HCT116 (cell line): ENCODE results near the gene RGS19. TPM values are rescaled to one million over a fixed set of nuclear protein-coding genes. Genes with fewer than 3 reads are reported as not detected.

Experiments used
- ATAC-seq: fragments of 200-7000 bp; cut with Tn5 transposase; 2 replicates; pipeline ENCODE4 v1.9.1; 2020; ENCODE audit warnings: mild to moderate bottlenecking, moderate library complexity
- BruUV-seq: library from RNA; stranded (reverse); fragments of 400-500 nt; replicated peaks from 2 replicates; lab custom pipeline; 2021; lab: Mats Ljungman, UMichigan
- CTCF ChIA-PET: fragments of 300-600 bp; sonication (Branson Sonifier 250); formaldehyde crosslinking; loops from one replicate; lab custom pipeline; 2021; ENCODE audit warnings: antibody characterized with exemption; lab: Charles Lee
- POLR2A ChIA-PET: fragments of 300-600, 350-600 bp; sonication (Branson Sonifier 250); formaldehyde crosslinking; loops from one replicate; lab custom pipeline; 2021; ENCODE audit warnings: antibody characterized with exemption; lab: Charles Lee
- RAD21 ChIA-PET, 2 experiments: fragments of 300-600 bp; sonication (Branson Sonifier 250); formaldehyde crosslinking; loops; one replicate each; lab custom pipeline; 2023; ENCODE audit warnings: low total read pairs in 2 of 2; ENCODE audit not compliant: uncharacterized antibody in 2 of 2, unreplicated experiment in 2 of 2, low non-redundant PET in 1 of 2; lab: Charles Lee
- DNase-seq: peaks from one replicate; pipeline ENCODE4 v3.0.0-alpha.2; 2010; ENCODE audit warnings: low read depth, low spot score
- H2AFZ ChIP-seq: fragments of 200-600 bp; shearing (Covaris generic), sonication (generic); 2 replicates; pipeline ENCODE4 v1.6.1; 2017; ENCODE audit warnings: low read depth, mixed run types, mixed read lengths, antibody characterized with exemption, low read length; ENCODE audit not compliant: poor library complexity, severe bottlenecking
- H3K27ac ChIP-seq: 2 replicates; pipeline ENCODE4 v1.5.1; 2012; ENCODE audit warnings: low read depth, low read length
- H3K27me3 ChIP-seq: fragments of 200-600 bp; sonication (generic); 2 replicates; pipeline ENCODE4 v1.6.1; 2016; ENCODE audit warnings: mixed run types, low read length, mixed read lengths; ENCODE audit not compliant: insufficient read depth
- H3K36me3 ChIP-seq, 2 experiments: fragments of 200-500 bp in 1 of 2; fragments of 200-600 bp in 1 of 2; sonication (Bioruptor generic) in 1 of 2; sonication (generic) in 1 of 2; 2 replicates each; pipeline versions ENCODE4 v1.5.1 to v1.6.1; 2014 to 2016; ENCODE audit warnings: low read length in 2 of 2, inconsistent platforms in 1 of 2, mixed read lengths in 1 of 2, mixed run types in 1 of 2; ENCODE audit not compliant: insufficient read depth in 2 of 2, control insufficient read depth in 1 of 2
- H3K4me1 ChIP-seq, 2 experiments: fragments of 200-600 bp in 1 of 2; sonication (generic) in 1 of 2; 2 replicates each; pipeline versions ENCODE4 v1.5.1 to v1.6.1; 2012 to 2017; ENCODE audit warnings: low read length in 2 of 2, inconsistent platforms in 1 of 2, mild to moderate bottlenecking in 1 of 2, mixed read lengths in 1 of 2, mixed run types in 1 of 2, moderate library complexity in 1 of 2; ENCODE audit not compliant: insufficient read depth in 2 of 2, control insufficient read depth in 1 of 2
- H3K4me2 ChIP-seq: fragments of 200-600 bp; sonication (generic); 2 replicates; pipeline ENCODE4 v1.6.1; 2017; ENCODE audit warnings: mixed run types, low read length, mixed read lengths
- H3K4me3 ChIP-seq, 2 experiments: fragments of 200-600 bp in 1 of 2; sonication (generic) in 1 of 2; replicated peaks in 1 of 2; 2 replicates each; pipeline ENCODE4 v1.5.1; 2011 to 2016; ENCODE audit warnings: low read length in 2 of 2, control low read depth in 1 of 2, low read depth in 1 of 2, mild to moderate bottlenecking in 1 of 2, mixed read lengths in 1 of 2, mixed run types in 1 of 2
- H3K79me2 ChIP-seq: fragments of 200-600 bp; sonication (generic); 2 replicates; pipeline ENCODE4 v1.6.1; 2017; ENCODE audit warnings: mild to moderate bottlenecking, mixed run types, low read length, moderate library complexity, mixed read lengths; ENCODE audit not compliant: insufficient read depth
- H3K9ac ChIP-seq: fragments of 200-600 bp; sonication (generic); 2 replicates; pipeline ENCODE4 v1.6.1; 2016; ENCODE audit warnings: low read length, mixed read lengths
- H3K9me2 ChIP-seq: fragments of 200-600 bp; sonication (generic), shearing (Covaris generic); 2 replicates; pipeline ENCODE4 v1.6.1; 2017; ENCODE audit warnings: mixed run types, mild to moderate bottlenecking, moderate library complexity; ENCODE audit not compliant: insufficient read depth
- H3K9me3 ChIP-seq, 2 experiments: fragments of 200-500 bp in 1 of 2; fragments of 200-600 bp in 1 of 2; sonication (Bioruptor generic) in 1 of 2; sonication (generic) in 1 of 2; 2 replicates each; pipeline ENCODE4 v1.6.1; 2014 to 2017; ENCODE audit warnings: low read length in 2 of 2, mixed read lengths in 2 of 2, inconsistent platforms in 1 of 2, low read depth in 1 of 2, mild to moderate bottlenecking in 1 of 2, mixed run types in 1 of 2, moderate library complexity in 1 of 2; ENCODE audit not compliant: control insufficient read depth in 1 of 2, insufficient read depth in 1 of 2
- H4K20me1 ChIP-seq: fragments of 200-600 bp; sonication (generic), shearing (Covaris generic); 2 replicates; pipeline ENCODE4 v1.6.1; 2017; ENCODE audit warnings: mixed run types, mild to moderate bottlenecking, moderate library complexity; ENCODE audit not compliant: insufficient read depth
- CEBPB ChIP-seq: IDR thresholded peaks from 2 replicates; pipeline ENCODE4 v1.6.1; 2012; ENCODE audit warnings: low read depth
- JUND ChIP-seq: IDR thresholded peaks from 2 replicates; pipeline ENCODE4 v1.6.1; 2012
- POLR2AphosphoS5 ChIP-seq: IDR thresholded peaks from 2 replicates; pipeline ENCODE4 v1.6.1; 2011; ENCODE audit warnings: mild to moderate bottlenecking, low read depth, low read length, moderate library complexity
- SP1 ChIP-seq: IDR thresholded peaks from 2 replicates; pipeline ENCODE4 v1.6.1; 2012; ENCODE audit warnings: low read depth
- ZFX ChIP-seq: fragments of 450-650 bp; IDR thresholded peaks from 2 replicates; pipeline ENCODE4 v1.6.1; 2017
- ZNF274 ChIP-seq: fragments of 200-500 bp; sonication (Bioruptor generic); IDR thresholded peaks from 2 replicates; pipeline ENCODE4 v1.6.1; 2014; ENCODE audit warnings: mild to moderate bottlenecking, low read depth, low read length, inconsistent platforms
- intact Hi-C: fragments of 100-400 bp; cut with micrococcal nuclease; formaldehyde crosslinking; loops from 2 replicates; pipeline ENCODE4 v1.10.0; 2022
- total RNA-seq: library from RNA; stranded (reverse); gene quantifications from one replicate; pipeline ENCODE4 v1.2.1, GENCODE V29; 2021; ENCODE audit not compliant: unreplicated experiment
- TF ChIP-seq, protein P1 (sequence below): IDR thresholded peaks from 2 replicates; pipeline ENCODE4 v1.6.1; 2011; ENCODE audit warnings: mild to moderate bottlenecking, low read length, moderate library complexity; ENCODE audit not compliant: insufficient replicate concordance; ENCODE audit errors: extremely low read depth
- TF ChIP-seq, protein P2 (sequence below), 3 experiments: fragments of 200-600 bp in 1 of 3; sonication (generic) in 1 of 3; IDR thresholded peaks in 2 of 3; conservative IDR thresholded peaks in 1 of 3; 2 replicates each; pipeline ENCODE4 v1.5.1; 2012 to 2017; ENCODE audit warnings: low read depth in 2 of 3, low read length in 2 of 3, antibody characterized with exemption in 1 of 3, borderline replicate concordance in 1 of 3, control low read depth in 1 of 3, mild to moderate bottlenecking in 1 of 3, mixed read lengths in 1 of 3, mixed run types in 1 of 3, moderate library complexity in 1 of 3; ENCODE audit not compliant: insufficient read depth in 1 of 3
- TF ChIP-seq, protein P3 (sequence below): IDR thresholded peaks from 2 replicates; pipeline ENCODE4 v1.6.1; 2012

The RGS19 gene
- total RNA-seq, 1 experiment from 2014 or later: 21.4 TPM

DNA sequence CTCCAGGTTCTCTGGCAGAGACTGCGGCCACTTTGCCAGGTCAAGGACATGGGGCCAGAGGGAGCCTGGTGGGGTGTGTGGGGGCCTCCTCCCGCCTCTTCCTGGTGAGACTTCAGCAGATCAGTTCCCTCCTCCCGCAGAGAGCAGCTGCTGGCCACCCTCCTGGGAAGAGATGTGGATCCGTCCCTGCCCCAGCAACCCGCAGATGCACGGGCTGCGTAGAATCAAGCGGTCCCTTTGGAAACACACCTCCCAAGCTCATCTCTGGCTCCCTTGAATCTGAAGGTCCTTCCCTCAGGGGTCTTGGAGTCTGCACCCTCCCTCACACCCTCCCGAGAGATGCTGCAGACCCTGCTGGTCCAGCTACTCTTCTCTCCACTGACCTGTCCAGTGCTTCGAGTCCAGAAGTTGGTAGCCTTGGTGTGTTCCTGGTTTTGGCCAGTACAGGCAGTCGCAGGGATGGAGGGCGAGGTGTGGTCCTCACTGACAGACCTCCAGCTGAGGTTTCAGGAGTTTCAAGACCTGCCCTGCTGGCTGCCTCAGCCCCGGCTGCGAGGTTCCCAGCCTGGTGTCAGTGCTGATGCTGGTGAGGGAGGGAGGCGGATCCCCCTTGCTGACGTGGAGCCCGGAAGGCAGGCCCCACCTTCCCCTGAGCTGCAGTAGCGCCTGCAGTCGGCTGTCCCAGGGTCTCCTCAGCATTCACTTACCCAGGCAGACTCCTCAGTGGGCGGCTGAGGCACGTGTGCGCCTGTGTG lies 27.8 kb upstream of the RGS19 start, which contains the start of gene NPBWR2 (continued):
- TF ChIP-seq, protein P1, sequence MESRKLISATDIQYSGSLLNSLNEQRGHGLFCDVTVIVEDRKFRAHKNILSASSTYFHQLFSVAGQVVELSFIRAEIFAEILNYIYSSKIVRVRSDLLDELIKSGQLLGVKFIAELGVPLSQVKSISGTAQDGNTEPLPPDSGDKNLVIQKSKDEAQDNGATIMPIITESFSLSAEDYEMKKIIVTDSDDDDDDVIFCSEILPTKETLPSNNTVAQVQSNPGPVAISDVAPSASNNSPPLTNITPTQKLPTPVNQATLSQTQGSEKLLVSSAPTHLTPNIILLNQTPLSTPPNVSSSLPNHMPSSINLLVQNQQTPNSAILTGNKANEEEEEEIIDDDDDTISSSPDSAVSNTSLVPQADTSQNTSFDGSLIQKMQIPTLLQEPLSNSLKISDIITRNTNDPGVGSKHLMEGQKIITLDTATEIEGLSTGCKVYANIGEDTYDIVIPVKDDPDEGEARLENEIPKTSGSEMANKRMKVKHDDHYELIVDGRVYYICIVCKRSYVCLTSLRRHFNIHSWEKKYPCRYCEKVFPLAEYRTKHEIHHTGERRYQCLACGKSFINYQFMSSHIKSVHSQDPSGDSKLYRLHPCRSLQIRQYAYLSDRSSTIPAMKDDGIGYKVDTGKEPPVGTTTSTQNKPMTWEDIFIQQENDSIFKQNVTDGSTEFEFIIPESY: no peak
- TF ChIP-seq ZNF274 (no peak), POLR2AphosphoS5 (no peak), CEBPB (no peak), ZFX (no peak), JUND (no peak)
- TF ChIP-seq, protein P2, sequence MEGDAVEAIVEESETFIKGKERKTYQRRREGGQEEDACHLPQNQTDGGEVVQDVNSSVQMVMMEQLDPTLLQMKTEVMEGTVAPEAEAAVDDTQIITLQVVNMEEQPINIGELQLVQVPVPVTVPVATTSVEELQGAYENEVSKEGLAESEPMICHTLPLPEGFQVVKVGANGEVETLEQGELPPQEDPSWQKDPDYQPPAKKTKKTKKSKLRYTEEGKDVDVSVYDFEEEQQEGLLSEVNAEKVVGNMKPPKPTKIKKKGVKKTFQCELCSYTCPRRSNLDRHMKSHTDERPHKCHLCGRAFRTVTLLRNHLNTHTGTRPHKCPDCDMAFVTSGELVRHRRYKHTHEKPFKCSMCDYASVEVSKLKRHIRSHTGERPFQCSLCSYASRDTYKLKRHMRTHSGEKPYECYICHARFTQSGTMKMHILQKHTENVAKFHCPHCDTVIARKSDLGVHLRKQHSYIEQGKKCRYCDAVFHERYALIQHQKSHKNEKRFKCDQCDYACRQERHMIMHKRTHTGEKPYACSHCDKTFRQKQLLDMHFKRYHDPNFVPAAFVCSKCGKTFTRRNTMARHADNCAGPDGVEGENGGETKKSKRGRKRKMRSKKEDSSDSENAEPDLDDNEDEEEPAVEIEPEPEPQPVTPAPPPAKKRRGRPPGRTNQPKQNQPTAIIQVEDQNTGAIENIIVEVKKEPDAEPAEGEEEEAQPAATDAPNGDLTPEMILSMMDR (IDR thresholded peaks at IDR 0.05 in 2 of 3, conservative IDR thresholded peaks at IDR 0.05 in 1 of 3; ENCODE audit: borderline replicate concordance in 1 of 3, insufficient read depth in 1 of 3, low read depth in 2 of 3, low read length in 2 of 3): no peak

DNA sequence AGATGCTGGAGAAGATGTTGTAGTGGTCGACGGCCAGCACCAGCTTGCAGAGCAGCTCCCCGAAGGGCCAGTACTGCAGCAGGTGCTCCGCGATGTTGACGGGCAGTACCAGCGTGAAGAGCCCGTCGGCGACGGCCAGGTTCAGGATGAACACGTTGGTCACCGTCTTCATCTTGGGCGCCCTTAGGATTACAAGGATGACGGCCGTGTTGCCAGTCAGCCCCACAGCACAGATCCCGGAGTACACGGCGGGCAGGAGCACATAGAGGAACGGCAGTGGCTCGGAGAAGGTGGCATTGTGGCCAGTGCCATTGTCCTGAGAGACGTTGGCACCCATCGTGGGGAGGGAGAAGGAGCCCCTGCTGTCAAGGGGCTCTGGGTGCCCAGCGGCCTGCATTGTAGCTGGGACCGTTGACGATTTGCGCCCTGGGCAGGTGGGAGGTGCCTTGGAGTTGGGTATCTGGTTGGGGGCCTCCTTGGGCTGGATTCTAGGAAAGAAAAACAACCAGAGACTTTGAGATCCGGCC lies 27.2 kb upstream of the RGS19 start:
- Histone ChIP-seq H4K20me1 (no peaks in the 10 kb centered on the region), H3K9me2 (no peaks in the 10 kb centered on the region), H3K27me3 (no peaks in the 10 kb centered on the region), H3K9ac (no peak overlapping the region), H3K79me2 (no peaks in the 10 kb centered on the region), H3K4me3 (no peak overlapping the region), H3K9me3 (no peaks in the 10 kb centered on the region), H2AFZ (no peak overlapping the region), H3K4me1 (peaks cover 4 to 12% of the 10 kb centered on the region in 2 experiments; a peak in 2 of 4 replicates), H3K27ac (no peak overlapping the region), H3K4me2 (no peak overlapping the region), H3K36me3 (no peaks in the 10 kb centered on the region)
- ChIA-PET POLR2A (no interaction called here), RAD21 (no interaction called here), CTCF (no interaction called here)
- ATAC-seq (no peak), DNase-seq (no peak)
- BruUV-seq: no TSS peak
- TF ChIP-seq, protein P3, sequence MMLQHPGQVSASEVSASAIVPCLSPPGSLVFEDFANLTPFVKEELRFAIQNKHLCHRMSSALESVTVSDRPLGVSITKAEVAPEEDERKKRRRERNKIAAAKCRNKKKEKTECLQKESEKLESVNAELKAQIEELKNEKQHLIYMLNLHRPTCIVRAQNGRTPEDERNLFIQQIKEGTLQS: no peak
- TF ChIP-seq SP1: no peak
- intact Hi-C loops: no loop called here
